NCI-H446 (cell line): ENCODE data around the gene PNPLA4.

ENCODE experiments used
- DNase-seq, 2 experiments: peaks; one replicate each; lab custom pipeline; 2025; lab: John Stamatoyannopoulos, UW

Gene PNPLA4

DNA sequence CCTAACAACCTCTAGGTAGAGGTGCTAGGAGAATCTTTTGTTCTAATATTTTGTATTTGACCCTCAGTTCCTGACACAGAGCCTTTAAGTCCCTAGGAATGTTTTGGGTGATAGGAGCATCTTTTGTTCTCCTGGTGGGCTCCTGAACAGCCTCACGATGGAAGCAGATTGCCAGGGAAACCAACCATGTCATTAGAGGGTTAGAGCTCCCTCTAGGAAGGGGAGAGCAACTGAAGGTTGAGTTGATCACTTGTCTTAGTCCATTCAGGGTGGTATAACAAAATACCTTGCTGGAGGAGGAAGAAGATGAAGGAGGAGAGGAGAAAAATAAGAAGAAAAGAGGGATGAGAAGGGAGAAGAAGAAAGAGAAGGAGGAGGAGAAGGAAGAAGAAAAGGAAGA is 75.0 kb downstream of the PNPLA4 start:
- DNase-seq = no peak
